ENCODE results near the gene PIM2.
A peak's percentile ranks its signal among the peaks of the same experiment; 100 is the strongest.
"Not testable (repeated sequence)": the region's sequence is repeated elsewhere in the genome, so short reads cannot be mapped to it uniquely, and the experiment has no call there.

PIM2 gene

DNA sequence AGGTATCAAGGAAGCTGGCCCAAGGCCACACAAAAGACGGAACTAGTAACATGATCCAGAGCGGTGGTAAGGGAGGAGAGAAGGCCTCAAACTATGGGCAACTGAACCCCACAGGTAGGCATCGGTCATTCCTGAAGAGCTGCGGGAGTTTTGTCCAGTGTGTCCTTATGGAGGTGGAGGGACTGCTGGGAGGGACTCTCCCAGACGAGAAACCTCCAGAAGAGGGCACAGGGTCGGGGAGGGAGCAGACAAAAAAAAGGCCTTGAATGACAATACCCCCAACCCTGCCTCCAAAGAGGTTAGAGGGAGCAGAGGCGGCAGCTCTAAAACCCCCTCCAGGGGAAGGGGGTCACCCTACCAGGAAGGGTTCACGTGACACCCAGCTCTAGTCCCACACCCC is 14.6 kb downstream of the PIM2 start:
- no peak for DNase-seq

DNA sequence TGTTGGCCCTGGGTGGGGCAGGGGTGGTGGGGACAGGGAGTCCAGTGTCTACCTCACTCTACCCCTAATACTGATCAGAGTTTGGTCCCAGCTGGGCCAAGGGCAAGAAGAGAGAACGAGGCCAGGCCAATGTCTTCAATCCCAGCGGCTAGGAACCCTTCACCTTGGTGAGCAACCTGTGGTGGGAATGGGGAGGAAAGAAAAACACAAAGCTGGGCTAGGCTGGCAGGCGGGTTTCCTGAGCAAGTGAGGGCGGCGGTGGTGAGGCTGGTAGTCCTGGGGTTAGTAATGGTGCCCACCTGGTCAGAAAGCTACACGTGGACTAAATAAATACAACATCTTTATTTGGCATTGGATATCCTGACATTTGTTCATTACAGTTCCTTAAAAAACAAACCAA is 15.5 kb downstream of the PIM2 start:
- no peak for DNase-seq

DNA sequence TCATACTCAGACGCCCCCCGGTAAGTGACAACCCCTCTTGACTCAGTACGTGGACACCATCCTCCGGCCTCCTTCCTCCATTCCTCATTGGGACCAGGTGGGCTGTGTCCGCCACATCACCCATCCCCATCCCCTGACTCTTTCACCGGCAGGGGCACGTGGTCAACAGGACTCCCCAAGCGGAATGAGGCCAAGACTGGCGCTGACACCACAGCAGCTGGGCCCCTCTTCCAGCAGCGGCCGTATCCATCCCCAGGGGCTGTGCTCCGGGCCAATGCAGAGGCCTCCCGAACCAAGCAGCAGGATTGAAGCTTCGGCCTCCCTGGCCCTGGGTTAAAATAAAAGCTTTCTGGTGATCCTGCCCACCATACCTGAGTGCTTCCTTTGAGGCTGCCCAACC is 16.0 kb downstream of the PIM2 start:
- DNase-seq, result no peak

DNA sequence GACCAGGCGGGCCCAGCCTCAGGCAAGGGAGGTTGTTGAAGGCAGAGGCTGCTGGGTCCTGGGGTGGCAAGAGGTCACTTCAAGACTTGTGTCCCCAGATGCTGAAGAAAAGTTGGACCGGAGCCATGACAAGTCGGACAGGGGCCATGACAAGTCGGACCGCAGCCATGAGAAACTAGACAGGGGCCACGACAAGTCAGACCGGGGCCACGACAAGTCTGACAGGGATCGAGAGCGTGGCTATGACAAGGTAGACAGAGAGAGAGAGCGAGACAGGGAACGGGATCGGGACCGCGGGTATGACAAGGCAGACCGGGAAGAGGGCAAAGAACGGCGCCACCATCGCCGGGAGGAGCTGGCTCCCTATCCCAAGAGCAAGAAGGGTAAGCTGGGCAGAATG is 16.7 kb downstream of the PIM2 start:
- DNase-seq, result no peak

DNA sequence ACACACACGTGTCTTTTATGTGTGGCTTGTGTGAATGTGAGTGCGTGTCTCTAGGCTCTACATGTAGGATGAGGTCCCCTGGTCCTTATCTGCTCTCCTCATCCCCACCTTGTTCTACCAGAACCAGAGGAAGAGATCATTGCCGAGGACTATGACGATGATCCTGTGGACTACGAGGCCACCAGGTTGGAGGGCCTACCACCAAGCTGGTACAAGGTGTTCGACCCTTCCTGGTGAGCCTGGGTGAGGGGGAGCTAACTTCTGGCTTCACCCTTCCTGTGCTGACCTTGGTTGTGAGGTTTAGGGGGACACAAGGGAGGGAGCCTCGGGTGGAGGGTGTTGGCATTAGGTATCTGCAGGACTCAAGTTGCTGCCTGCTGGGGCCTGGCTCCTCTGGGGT is 17.8 kb downstream of the PIM2 start:
- no peak for DNase-seq

DNA sequence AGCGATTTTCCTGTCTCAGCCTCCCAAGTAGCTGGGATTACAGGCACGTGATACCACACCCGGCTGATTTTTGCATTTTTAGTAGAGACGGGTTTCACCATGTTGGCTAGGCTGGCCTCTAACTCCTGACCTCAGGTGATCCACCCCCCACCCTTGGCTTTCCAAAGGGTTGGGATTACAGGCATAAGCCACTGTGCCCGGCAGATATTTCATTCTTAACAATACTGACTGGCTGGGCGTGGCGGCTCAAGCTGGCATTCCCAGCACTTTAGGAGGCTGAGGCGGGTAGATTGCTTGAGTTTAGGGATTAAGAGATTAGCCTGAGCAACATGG is 19.8 kb downstream of the PIM2 start:
- DNase-seq, result no peak

DNA sequence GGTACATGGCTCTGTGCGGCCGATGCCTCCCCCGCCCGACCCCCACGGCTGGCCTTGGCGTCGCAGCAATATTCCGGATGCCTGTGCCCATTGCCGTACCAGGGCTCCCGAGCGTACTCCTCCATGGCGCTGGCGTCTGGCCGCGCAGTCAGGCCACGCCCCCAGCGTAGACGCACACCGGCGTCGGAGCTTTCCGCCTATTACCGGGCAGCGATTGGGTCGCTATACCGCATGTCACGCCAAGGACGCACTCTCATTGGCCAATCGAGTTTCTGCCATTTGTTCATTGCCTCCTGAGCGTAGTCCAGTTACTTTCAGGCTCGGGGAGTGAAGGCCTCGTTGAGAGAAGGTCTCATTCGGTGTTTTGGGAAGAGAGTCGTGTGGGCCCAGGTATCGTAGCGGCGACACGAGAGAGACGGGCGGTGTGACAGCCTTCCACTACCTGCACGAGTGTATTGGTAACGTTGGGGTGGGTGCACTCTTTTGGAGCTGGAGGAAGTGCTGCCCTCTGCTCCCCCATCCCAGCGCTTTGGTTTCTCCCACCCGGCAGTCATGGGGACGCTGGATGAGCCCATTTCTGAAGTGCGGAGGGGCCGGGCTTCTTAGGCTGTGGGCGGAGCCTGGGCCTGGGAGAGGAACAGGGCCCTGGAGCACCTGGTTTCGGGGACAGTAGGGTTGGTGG is 21.1 kb downstream of the PIM2 start, which contains the start of the genes PQBP1 and TIMM17B:
PQBP1 (plus strand) TSS at position 306 of the 682 bp plus-strand sequence. CDS start 580 bp downstream, outside the sequence.
TIMM17B (minus strand) TSS at position 144 of the 682 bp plus-strand sequence; CDS start at position 125, 19 bp downstream.
- DNase-seq, result peak; percentile 89

DNA sequence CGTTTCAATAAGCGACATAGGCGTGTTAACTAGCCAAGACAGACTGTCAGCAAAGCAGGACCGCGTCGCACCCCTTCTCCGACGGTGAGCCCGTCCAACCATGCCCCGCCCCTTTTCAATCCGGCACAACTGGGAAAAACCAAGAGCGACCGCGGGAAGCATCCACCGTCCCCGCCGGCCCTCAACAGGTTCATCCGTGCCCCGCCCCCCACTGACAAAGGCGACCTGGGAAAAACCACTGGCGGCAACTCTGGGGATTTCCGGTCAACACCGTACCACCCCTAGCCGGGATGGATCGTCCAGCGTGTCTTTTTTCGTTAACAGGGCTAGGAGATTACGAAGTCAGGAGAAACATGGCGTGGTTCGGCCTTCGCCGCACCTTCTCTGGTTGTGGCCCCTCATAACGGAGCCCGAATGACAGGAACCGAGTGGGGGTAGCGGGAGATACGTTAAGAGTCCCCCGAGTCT is 21.6 kb downstream of the PIM2 start:
- DNase-seq, result peak; percentile 60

DNA sequence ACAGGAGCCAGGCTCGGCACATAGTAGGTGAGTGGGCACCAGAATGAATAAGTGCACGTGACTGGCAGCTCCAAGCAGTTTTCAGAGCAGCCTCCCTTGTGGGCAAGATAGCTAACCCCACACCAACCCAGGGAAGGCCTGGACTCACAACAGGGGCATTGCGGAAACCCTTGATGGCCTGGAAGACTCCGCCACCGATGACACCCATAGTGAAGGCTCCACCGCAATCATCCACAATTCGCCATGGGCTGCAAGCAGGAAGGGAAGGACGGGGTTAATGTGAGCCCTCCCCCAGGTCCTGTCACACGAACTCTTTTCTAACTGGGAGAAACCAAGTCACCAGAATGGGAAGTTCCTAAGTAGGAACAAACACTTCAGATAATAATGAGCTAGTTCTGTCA is 22.2 kb downstream of the PIM2 start:
- no peak for DNase-seq

DNA sequence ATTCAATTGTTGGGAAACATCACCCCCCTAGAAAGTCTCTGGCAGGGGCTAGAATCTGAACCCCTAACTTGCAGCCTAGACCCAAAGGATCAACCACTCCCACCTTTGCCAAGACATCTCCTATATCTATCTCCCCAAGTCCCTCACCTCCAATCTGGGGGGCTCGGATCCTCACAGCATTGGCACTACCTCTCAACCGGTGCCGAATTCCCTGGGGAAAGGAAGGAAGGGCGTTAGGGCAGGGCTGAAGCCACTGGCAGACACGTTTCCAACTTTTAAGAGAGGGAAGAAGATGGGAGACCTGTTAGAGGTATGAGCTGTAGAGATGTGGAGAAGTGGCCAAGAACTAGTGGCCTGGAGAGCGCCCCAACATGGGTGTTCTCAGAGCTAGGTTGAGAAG is 23.9 kb downstream of the PIM2 start:
- no peak for DNase-seq

DNA sequence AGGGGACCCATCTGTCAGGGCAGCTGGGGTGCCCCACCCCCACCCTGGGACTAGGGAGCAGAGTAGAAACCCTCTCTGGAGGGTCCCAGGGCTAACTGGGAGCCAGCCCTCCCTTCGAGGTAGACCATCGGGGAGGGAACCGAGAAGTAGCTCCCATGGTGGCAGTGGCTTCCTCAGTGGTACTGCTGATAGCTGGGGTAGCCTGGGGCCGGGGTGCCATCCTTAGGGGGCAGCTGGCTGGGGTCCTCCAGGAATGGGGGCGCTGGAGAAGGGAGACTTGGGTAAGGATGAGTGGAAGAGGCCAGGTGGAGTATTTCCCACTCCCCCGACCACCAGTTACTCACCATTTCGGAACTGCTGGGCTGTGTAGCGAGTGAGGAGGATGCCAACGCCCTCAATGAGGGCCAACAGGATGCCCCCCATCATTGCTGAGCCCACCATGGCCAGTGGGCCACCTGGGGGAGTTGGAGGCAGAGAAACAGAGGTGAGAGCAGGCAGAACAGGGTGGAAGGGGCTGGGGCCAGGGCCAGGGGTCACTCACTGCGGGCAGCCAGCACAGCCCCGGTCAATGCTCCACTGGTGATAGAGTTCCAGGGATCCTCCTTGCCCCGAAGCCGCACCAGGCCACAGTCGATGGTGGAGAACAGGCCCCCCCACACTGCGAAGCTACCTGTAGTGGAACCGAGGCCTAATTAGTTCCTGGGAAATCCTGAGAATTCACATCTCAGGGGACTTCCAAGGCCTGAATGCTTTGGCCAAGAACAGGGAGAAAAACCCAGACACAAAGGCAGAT is 25.1 kb downstream of the PIM2 start:
- DNase-seq, result no peak

DNA sequence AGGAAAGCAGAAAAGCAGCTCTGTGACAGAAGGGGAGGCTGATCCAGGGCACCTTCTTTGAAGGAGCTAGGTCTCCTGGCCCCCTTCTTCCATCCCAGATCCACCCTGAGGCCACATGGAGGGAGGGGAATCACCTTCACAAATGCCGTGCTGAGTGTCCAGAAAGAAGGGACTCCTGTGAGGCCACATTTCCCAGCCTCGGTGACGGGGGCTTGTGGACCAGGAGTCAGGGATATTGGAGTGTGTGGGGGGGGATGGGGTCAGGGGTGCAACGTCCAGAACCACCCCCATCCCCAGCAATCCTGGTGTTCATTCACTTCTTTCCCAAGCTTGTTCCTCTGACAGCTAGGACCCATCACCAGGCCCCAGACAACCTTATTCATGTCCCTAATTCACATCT is 25.9 kb downstream of the PIM2 start:
- DNase-seq, result no peak

DNA sequence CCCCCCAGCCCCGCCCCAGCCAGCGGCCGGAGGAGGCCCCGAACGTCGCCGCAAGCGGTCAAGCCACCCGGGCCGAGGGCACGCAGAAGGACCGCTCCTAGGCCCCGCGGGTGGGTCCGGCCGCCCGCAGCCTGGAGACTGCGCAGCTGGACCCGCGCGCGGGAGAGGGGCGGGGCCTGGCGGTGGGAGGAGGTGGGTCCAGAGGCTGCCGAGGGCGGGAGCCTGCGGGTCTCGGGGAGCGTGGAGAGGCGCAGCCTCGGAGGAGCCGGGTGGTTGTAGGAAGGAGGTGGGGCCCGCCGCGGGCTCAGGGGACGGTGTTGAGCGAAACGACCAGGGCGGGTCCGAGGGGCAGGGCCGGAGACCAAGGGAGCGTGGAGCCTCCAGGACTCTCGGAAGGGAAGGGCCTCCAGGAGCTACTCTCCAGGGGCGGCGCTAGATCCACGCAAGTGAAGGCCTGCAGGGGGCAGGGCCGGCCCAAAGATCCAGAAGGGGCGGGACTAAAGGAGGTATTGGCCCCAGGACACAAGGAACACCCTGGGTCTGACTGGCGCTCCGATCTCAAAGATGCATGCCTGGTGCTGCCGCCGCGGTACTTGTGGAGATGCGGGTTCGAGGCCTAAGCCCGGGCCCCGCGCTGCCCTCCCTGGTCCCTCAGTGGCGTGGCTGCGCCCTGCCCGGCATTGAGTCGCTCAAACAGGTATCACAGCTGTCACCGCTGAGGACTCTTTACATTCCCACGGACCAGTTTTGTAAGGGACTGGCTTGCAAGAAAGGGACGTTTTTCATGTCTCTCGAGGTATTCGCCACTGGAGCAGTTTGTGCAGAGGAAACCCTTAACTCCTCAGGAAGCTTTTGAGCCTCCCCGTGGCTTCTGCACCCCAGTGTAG is 27.2 kb downstream of the PIM2 start:
- DNase-seq, result peak; percentile 82

DNA sequence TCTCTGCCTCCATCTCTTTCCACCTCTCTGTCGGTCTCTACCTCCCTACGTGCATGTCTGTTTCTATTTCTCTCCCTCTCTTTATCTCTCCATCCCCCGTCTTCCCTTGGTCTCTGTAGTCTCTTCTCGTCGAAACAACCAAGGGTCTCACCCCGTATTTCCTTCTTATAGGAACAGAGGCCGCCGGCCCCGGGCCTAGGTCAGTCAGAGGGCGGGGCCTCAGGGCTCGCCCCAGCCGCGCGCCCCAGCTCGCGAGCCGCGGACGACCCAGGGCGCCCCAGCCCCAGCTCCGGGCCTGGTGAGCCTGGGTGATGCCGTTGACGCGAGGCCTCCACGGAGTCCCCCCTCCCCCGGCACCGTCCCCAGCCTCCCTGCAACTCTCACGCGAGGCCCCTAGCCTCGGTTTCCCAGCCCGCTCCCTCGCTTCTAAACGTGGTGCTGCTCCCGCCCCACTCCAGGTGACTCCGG is 27.9 kb downstream of the PIM2 start:
- DNase-seq, result peak; percentile 26

DNA sequence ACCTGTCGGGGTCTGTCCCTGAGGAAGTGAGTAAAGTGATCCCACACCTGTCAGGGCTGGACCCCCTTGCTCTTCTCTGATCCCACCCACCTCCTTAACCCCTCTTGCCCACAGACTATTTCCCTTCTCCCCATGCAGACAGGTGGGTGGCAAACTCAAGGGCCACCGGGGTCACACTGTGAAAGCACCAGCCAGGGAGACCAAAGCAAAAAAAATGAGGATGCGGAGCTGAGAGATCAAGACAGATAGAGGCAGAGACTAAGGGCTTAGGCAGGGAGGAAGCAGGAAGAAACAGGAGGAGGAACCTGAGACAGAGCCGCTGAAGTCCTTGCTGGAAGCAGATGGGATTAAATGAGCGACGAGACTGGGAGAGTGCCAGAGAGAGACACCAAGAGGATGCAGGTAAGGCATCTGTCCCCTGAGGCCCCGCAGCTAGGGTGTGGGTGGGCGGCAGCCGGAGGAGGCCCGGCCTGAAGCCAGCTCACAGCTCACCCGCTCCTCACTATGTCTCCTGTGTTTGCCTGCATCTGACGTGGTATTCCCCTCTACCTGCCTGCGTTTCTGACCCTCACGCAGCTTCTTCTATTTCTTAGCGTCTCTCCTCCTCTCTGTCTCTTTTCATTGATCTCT is 28.4 kb downstream of the PIM2 start:
- no peak for DNase-seq

DNA sequence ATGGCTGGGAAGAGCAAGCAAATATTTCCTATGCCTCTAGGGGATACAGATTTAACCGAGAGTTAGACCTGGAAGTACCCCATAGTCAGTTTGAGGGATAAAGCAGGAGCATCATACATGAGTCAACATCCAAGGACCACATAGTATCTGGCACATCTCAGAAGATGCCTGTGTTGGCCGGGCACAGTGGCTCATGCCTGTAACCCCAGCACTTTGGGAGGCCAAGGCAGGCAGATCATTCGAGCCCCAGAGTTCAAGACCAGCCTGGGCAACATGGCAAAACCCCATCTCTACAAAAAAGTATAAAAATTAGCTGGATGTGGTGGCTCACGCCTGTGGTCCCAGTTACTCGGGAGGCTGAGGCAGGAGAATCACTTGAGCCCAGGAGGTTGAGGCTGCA is 32.2 kb downstream of the PIM2 start:
- not testable (repeated sequence) for DNase-seq

DNA sequence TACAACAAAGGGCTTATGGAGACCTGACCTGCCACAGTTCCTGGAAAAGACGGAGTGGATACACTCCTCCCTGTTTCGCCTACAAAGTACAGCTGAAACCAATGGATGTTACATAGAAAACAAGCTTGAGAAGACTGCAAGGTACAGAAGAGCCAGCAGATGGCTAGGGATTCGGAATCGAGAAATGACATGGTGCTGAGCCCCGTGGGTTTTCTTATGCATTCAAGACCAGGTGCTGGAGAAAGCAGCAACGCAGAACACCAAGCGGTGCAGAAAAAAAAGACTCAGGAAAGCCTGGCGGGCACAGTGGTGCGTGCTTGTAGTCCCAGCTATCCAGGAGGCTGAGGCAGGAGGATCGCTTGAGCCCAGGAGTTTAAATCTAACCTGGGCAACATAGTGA is 35.1 kb downstream of the PIM2 start:
- no peak for DNase-seq

DNA sequence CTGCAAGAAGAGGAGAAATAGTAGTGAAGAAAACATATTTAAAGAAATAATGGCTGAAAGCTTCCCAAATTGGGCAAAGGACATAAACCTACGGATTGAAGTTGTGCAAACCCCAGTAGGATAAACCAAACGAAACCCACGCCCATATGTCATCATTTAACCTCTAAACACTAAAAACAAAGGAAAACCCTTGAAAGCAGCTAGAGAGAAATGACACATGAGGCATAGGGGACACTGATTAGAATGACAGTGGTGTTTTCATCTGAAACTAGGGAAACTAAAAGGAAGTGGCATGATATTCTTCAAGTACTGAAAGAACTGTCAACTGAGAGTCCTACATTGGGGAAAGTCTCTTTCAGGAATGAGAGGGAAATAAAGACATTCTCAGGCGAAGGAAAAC is 41.9 kb downstream of the PIM2 start:
- not testable (repeated sequence) for DNase-seq

DNA sequence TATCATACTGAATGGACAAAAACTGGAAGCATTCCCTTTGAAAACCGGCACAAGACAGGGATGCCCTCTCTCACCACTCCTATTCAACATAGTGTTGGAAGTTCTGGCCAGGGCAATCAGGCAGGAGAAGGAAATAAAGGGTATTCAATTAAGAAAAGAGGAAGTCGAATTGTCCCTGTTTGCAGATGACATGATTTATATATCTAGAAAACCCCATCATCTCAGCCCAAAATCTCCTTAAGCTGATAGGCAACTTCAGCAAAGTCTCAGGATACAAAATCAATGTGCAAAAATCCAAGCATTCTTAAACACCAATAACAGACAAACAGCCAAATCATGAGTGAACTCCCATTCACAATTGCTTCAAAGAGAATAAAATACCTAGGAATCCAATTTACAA is 46.8 kb downstream of the PIM2 start:
- not testable (repeated sequence) for DNase-seq

DNA sequence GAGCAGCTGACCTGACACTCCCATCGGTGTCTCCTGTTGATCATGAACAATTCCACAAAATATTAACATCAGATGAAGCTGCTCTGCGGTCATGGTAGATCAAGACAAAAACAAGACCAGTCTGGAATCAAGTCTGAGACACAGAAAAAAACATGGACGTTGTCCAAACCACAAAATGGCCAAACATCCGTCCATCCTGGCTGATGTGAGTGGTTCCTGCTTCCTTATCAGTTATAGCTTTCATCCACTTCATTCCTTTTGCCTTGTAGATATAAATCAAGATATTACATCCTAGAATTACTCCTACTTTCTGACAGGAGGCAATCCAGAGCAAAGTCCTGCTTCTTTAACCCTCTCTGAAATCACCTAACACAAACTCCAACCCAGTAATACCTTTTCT is 54.6 kb downstream of the PIM2 start:
- DNase-seq, result no peak

Measured in CD4-positive, alpha-beta T cell treated with Interleukin-6 for 4 hours (primary cell).